ENCODE results near the gene ATG7. TPM values are rescaled to one million over a fixed set of nuclear protein-coding genes. Genes with fewer than 3 reads are reported as not detected.

ATG7 gene
- total RNA-seq, 1 experiment from 2014 or later, result 29.3 TPM

GRCh38 chr3:11455956-11456355, 183.8 kb downstream of the ATG7 start (continued):
- TF ChIP-seq, protein P1, sequence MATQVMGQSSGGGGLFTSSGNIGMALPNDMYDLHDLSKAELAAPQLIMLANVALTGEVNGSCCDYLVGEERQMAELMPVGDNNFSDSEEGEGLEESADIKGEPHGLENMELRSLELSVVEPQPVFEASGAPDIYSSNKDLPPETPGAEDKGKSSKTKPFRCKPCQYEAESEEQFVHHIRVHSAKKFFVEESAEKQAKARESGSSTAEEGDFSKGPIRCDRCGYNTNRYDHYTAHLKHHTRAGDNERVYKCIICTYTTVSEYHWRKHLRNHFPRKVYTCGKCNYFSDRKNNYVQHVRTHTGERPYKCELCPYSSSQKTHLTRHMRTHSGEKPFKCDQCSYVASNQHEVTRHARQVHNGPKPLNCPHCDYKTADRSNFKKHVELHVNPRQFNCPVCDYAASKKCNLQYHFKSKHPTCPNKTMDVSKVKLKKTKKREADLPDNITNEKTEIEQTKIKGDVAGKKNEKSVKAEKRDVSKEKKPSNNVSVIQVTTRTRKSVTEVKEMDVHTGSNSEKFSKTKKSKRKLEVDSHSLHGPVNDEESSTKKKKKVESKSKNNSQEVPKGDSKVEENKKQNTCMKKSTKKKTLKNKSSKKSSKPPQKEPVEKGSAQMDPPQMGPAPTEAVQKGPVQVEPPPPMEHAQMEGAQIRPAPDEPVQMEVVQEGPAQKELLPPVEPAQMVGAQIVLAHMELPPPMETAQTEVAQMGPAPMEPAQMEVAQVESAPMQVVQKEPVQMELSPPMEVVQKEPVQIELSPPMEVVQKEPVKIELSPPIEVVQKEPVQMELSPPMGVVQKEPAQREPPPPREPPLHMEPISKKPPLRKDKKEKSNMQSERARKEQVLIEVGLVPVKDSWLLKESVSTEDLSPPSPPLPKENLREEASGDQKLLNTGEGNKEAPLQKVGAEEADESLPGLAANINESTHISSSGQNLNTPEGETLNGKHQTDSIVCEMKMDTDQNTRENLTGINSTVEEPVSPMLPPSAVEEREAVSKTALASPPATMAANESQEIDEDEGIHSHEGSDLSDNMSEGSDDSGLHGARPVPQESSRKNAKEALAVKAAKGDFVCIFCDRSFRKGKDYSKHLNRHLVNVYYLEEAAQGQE (IDR thresholded peaks at IDR 0.05; ENCODE audit: low read depth), result no peak

GRCh38 chr3:11457135-11457534, 184.9 kb downstream of the ATG7 start:
- ChIA-PET POLR2A (no interaction called here), RAD21 (ENCODE audit: low non-redundant PET in 1 of 2, low total read pairs in 2 of 2, uncharacterized antibody in 2 of 2, unreplicated experiment in 2 of 2) (interaction anchor here in 1 of 2 experiments (0.6 kb wide), 1 partner anchor 79 kb away, joined by 3 read pairs; no protein-coding TSS in a partner anchor), CTCF (no interaction called here)
- H3K27me3 ChIP-seq (ENCODE audit: insufficient read depth, low read length), result no peaks in the 10 kb centered on the region
- H4K20me1 ChIP-seq (ENCODE audit: insufficient read depth), result no peaks in the 10 kb centered on the region
- TF ChIP-seq CBX3 (IDR thresholded peaks at IDR 0.05; ENCODE audit: low read depth) (no peak), SP1 (IDR thresholded peaks at IDR 0.05; ENCODE audit: low read depth) (no peak)
- no peaks in the 10 kb centered on the region for H3K9me3 ChIP-seq (ENCODE audit: control insufficient read depth in 1 of 2, insufficient read depth in 1 of 2, low read depth in 1 of 2, low read length in 2 of 2)
- no peak overlapping the region for H3K4me3 ChIP-seq (replicated peaks in 1 of 2; ENCODE audit: low read depth in 1 of 2, low read length in 2 of 2)
- no peaks in the 10 kb centered on the region for H3K36me3 ChIP-seq (ENCODE audit: control insufficient read depth in 1 of 2, insufficient read depth in 2 of 2, low read length in 2 of 2)
- H3K4me2 ChIP-seq (ENCODE audit: low read length), result no peak overlapping the region
- H3K4me1 ChIP-seq (ENCODE audit: control insufficient read depth in 1 of 2, insufficient read depth in 2 of 2, low read length in 2 of 2), result peaks cover 0 to 9% of the 10 kb centered on the region in 2 experiments; a peak in 1 of 4 replicates
- H3K9ac ChIP-seq (ENCODE audit: low read length), result no peak overlapping the region
- ATAC-seq (no peak), DNase-seq (ENCODE audit: low read depth, low spot score) (no peak)
- intact Hi-C loops (cut with micrococcal nuclease), result no loop called here
- H3K27ac ChIP-seq (ENCODE audit: low read depth, low read length), result no peak overlapping the region
- no peaks in the 10 kb centered on the region for H3K79me2 ChIP-seq (ENCODE audit: insufficient read depth, low read length)
- BruUV-seq (replicated peaks), result no TSS peak
- no peaks in the 10 kb centered on the region for H3K9me2 ChIP-seq (ENCODE audit: insufficient read depth)
- no peak overlapping the region for H2AFZ ChIP-seq (ENCODE audit: low read depth, low read length, poor library complexity, severe bottlenecking)

DNA sequence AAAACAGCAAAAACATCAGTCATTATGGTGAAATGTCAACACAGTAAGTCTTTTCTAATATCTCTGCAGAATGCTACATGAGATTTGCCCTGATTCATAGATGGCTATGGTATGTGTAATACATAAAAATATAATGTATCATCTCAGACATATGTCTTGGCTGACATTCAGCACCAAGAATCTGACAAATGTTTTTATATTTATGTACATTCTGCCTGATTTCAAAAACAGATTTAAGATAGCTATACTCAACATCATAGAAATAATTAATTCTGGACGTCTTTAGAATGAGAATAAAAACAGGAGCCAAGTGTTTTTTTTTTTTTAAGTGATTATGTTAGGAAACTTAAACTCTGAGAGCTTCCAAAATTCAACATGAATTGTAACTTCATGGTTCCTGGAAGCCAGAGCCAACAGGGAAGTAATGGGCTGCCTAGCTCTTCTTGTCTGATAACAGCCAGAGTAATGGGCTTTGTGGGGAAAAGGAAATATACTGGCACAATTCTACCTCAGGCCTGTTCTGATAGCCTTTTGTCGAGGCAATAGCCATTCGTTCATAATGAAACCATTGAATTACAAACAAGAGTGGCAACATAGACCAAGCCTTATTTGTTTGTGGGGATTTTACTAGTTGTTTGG, 187.1 kb downstream of the ATG7 start:
- ATAC-seq, result no peak

More for the DNA sequence above, 187.1 kb downstream of the ATG7 start:
- TF ChIP-seq FOSL1 (IDR thresholded peaks at IDR 0.05; ENCODE audit: low read depth), result no peak
- TF ChIP-seq CBX3 (IDR thresholded peaks at IDR 0.05; ENCODE audit: low read depth), result no peak
- TF ChIP-seq POLR2A (IDR thresholded peaks at IDR 0.05; ENCODE audit: borderline replicate concordance, extremely low read depth, insufficient read depth, insufficient read length), result no peak
- Histone ChIP-seq H3K27me3 (ENCODE audit: insufficient read depth, low read length) (no peaks in the 10 kb centered on the region), H3K4me3 (replicated peaks in 1 of 2; ENCODE audit: low read depth in 1 of 2, low read length in 2 of 2) (no peak overlapping the region), H4K20me1 (ENCODE audit: insufficient read depth) (no peaks in the 10 kb centered on the region), H2AFZ (ENCODE audit: low read depth, low read length, poor library complexity, severe bottlenecking) (no peak overlapping the region), H3K4me1 (ENCODE audit: control insufficient read depth in 1 of 2, insufficient read depth in 2 of 2, low read length in 2 of 2) (no peaks in the 10 kb centered on the region), H3K9me3 (ENCODE audit: control insufficient read depth in 1 of 2, insufficient read depth in 1 of 2, low read depth in 1 of 2, low read length in 2 of 2) (no peaks in the 10 kb centered on the region), H3K27ac (ENCODE audit: low read depth, low read length) (no peak overlapping the region), H3K9ac (ENCODE audit: low read length) (no peak overlapping the region), H3K79me2 (ENCODE audit: insufficient read depth, low read length) (no peaks in the 10 kb centered on the region), H3K4me2 (ENCODE audit: low read length) (no peak overlapping the region), H3K36me3 (ENCODE audit: control insufficient read depth in 1 of 2, insufficient read depth in 2 of 2, low read length in 2 of 2) (no peaks in the 10 kb centered on the region), H3K9me2 (ENCODE audit: insufficient read depth) (no peaks in the 10 kb centered on the region)
- DNase-seq (ENCODE audit: low read depth, low spot score), result no peak
- CTCF ChIA-PET, result no interaction called here
- POLR2A ChIA-PET, result no interaction called here
- RAD21 ChIA-PET (ENCODE audit: low non-redundant PET in 1 of 2, low total read pairs in 2 of 2, uncharacterized antibody in 2 of 2, unreplicated experiment in 2 of 2), result no interaction called here
- no TSS peak for BruUV-seq (replicated peaks)
- intact Hi-C loops (cut with micrococcal nuclease), result no loop called here

Measured in HCT116 (cell line).